ENCODE measurements around the gene TRDMT1. TPM values are rescaled to one million over a fixed set of nuclear protein-coding genes. Genes with fewer than 3 reads are reported as not detected.
"Not testable (repeated sequence)": the region's sequence is repeated elsewhere in the genome, so short reads cannot be mapped to it uniquely, and the experiment has no call there.

The TRDMT1 gene
- total RNA-seq, 2 experiments from 2014 or later: 10.4 to 12.2 TPM

- H3K9me2 ChIP-seq (ENCODE audit: insufficient read depth, low read length): no peaks in the 10 kb centered on the region
- H3K9me3 ChIP-seq (ENCODE audit: low read length): no peaks in the 10 kb centered on the region
- no peaks in the 10 kb centered on the region for H3K4me1 ChIP-seq (ENCODE audit: insufficient read depth, low read length, poor library complexity, severe bottlenecking)
- intact Hi-C loops (cut with micrococcal nuclease; ENCODE audit: unreplicated experiment): no loop called here
- no peak for DNase-seq (ENCODE audit: low spot score)
- no peak overlapping the region for H3K4me2 ChIP-seq (ENCODE audit: low read length)
- H2AFZ ChIP-seq (ENCODE audit: low read length): no peak overlapping the region
- no peaks in the 10 kb centered on the region for H4K20me1 ChIP-seq (ENCODE audit: insufficient read depth, low read length)
- H3K79me2 ChIP-seq (ENCODE audit: insufficient read depth, low read depth, low read length): no peaks in the 10 kb centered on the region
- no peak for TF ChIP-seq CTCF (conservative IDR thresholded peaks at IDR 0.05; ENCODE audit: low read length)
- BruUV-seq (replicated peaks): no TSS peak
- CTCF ChIA-PET (ENCODE audit: unreplicated experiment): no interaction called here
- no peak overlapping the region for H3K27ac ChIP-seq (ENCODE audit: low read depth, low read length, poor library complexity, severe bottlenecking)
- no peak overlapping the region for H3K4me3 ChIP-seq (ENCODE audit: low read depth, low read length, poor library complexity, severe bottlenecking)
- no peaks in the 10 kb centered on the region for H3K36me3 ChIP-seq (ENCODE audit: insufficient read depth, low read length)
- POLR2A ChIA-PET: no interaction called here
These were observed 81.6 kb downstream of the TRDMT1 start for GRCh38 chr10:17119845-17120244.

GRCh38 chr10:17116193-17116592 is 85.3 kb downstream of the TRDMT1 start:
- POLR2A ChIA-PET: interaction anchor here (0.6 kb wide), 1 partner anchor 772 kb away, joined by 3 read pairs; no protein-coding TSS in a partner anchor
- Histone ChIP-seq H3K27ac (ENCODE audit: low read depth, low read length, poor library complexity, severe bottlenecking) (no peak overlapping the region), H3K79me2 (ENCODE audit: insufficient read depth, low read depth, low read length) (no peaks in the 10 kb centered on the region), H3K9me3 (ENCODE audit: low read length) (no peaks in the 10 kb centered on the region), H4K20me1 (ENCODE audit: insufficient read depth, low read length) (no peaks in the 10 kb centered on the region), H3K4me2 (ENCODE audit: low read length) (no peak overlapping the region), H2AFZ (ENCODE audit: low read length) (no peak overlapping the region), H3K4me3 (ENCODE audit: low read depth, low read length, poor library complexity, severe bottlenecking) (no peak overlapping the region), H3K9me2 (ENCODE audit: insufficient read depth, low read length) (no peaks in the 10 kb centered on the region), H3K36me3 (ENCODE audit: insufficient read depth, low read length) (no peaks in the 10 kb centered on the region), H3K4me1 (ENCODE audit: insufficient read depth, low read length, poor library complexity, severe bottlenecking) (no peaks in the 10 kb centered on the region)
- intact Hi-C loops (cut with micrococcal nuclease; ENCODE audit: unreplicated experiment): no loop called here
- no peak for DNase-seq (ENCODE audit: low spot score)
- no peak for TF ChIP-seq EZH2phosphoT487 (IDR thresholded peaks at IDR 0.05; ENCODE audit: borderline replicate concordance, low read depth, low read length)
- TF ChIP-seq CTCF (conservative IDR thresholded peaks at IDR 0.05; ENCODE audit: low read length): no peak
- CTCF ChIA-PET (ENCODE audit: unreplicated experiment): no interaction called here
- BruUV-seq (replicated peaks): no TSS peak

GRCh38 chr10:17115683-17116082 is 85.8 kb downstream of the TRDMT1 start:
- H3K4me2 ChIP-seq (ENCODE audit: low read length): no peak overlapping the region
- no peak overlapping the region for H2AFZ ChIP-seq (ENCODE audit: low read length)

GRCh38 chr10:17114878-17115444 is 86.5 kb downstream of the TRDMT1 start:
- BruUV-seq (replicated peaks); H3K4me2 ChIP-seq (ENCODE audit: low read length); H3K9me2 ChIP-seq (ENCODE audit: insufficient read depth, low read length); H2AFZ ChIP-seq (ENCODE audit: low read length); H3K27ac ChIP-seq (ENCODE audit: low read depth, low read length, poor library complexity, severe bottlenecking); H3K4me1 ChIP-seq (ENCODE audit: insufficient read depth, low read length, poor library complexity, severe bottlenecking); intact Hi-C loops (cut with micrococcal nuclease; ENCODE audit: unreplicated experiment); CTCF ChIA-PET (ENCODE audit: unreplicated experiment); H3K36me3 ChIP-seq (ENCODE audit: insufficient read depth, low read length); DNase-seq (ENCODE audit: low spot score); H3K9me3 ChIP-seq (ENCODE audit: low read length); H3K4me3 ChIP-seq (ENCODE audit: low read depth, low read length, poor library complexity, severe bottlenecking); H4K20me1 ChIP-seq (ENCODE audit: insufficient read depth, low read length); H3K79me2 ChIP-seq (ENCODE audit: insufficient read depth, low read depth, low read length): not testable (repeated sequence)
- POLR2A ChIA-PET: interaction anchor here (0.7 to 1.2 kb wide), 2 partner anchors 1123 to 1172 kb away, joined by 4 to 6 read pairs; no protein-coding TSS in a partner anchor

More at GRCh38 chr10:17115683-17116082, 85.8 kb downstream of the TRDMT1 start:
- Histone ChIP-seq H3K9me2 (ENCODE audit: insufficient read depth, low read length) (no peaks in the 10 kb centered on the region), H3K4me3 (ENCODE audit: low read depth, low read length, poor library complexity, severe bottlenecking) (no peak overlapping the region), H3K27ac (ENCODE audit: low read depth, low read length, poor library complexity, severe bottlenecking) (no peak overlapping the region), H4K20me1 (ENCODE audit: insufficient read depth, low read length) (no peaks in the 10 kb centered on the region), H3K4me1 (ENCODE audit: insufficient read depth, low read length, poor library complexity, severe bottlenecking) (no peaks in the 10 kb centered on the region), H3K79me2 (ENCODE audit: insufficient read depth, low read depth, low read length) (no peaks in the 10 kb centered on the region), H3K36me3 (ENCODE audit: insufficient read depth, low read length) (no peaks in the 10 kb centered on the region), H3K9me3 (ENCODE audit: low read length) (no peaks in the 10 kb centered on the region)
- CTCF ChIA-PET (ENCODE audit: unreplicated experiment): no interaction called here
- DNase-seq (ENCODE audit: low spot score): no peak
- BruUV-seq (replicated peaks): no TSS peak
- TF ChIP-seq CTCF (conservative IDR thresholded peaks at IDR 0.05; ENCODE audit: low read length): no peak
- TF ChIP-seq EZH2phosphoT487 (IDR thresholded peaks at IDR 0.05; ENCODE audit: borderline replicate concordance, low read depth, low read length): no peak
- intact Hi-C loops (cut with micrococcal nuclease; ENCODE audit: unreplicated experiment): no loop called here
- POLR2A ChIA-PET: interaction anchor here (0.6 to 1.2 kb wide), 3 partner anchors 772 to 1173 kb away, joined by 3 to 6 read pairs (median 4); no protein-coding TSS in a partner anchor
